Kidney (tissue), 14 donors: ENCODE results near the gene POLR1A. TPM values are rescaled to one million over a fixed set of nuclear protein-coding genes. Genes with fewer than 3 reads are reported as not detected.

ENCODE experiments used
- DNase-seq, 5 donors: peaks; one replicate each; pipeline ENCODE4 v3.0.0-alpha.2; 2013 to 2020
- FAIRE-seq: peaks from 2 replicates; lab custom pipeline; 2012; peaks lifted over from hg19 to GRCh38; lab: Jason Lieb, UNC
- H3K27ac ChIP-seq, 2 donors: one replicate each; pipeline ENCODE4 v1.7.0; 2013; ENCODE audit warnings: low read depth in 2 of 2, low read length in 2 of 2, inconsistent platforms in 1 of 2
- H3K27me3 ChIP-seq: one replicate; pipeline ENCODE4 v1.7.1; 2013; ENCODE audit warnings: low read length, inconsistent platforms; ENCODE audit not compliant: control insufficient read depth, insufficient read depth
- H3K36me3 ChIP-seq, 3 donors: one replicate each; pipeline versions ENCODE4 v1.7.0 to v1.7.1; 2013; ENCODE audit warnings: low read length in 3 of 3, control low read depth in 1 of 3, inconsistent platforms in 1 of 3; ENCODE audit not compliant: insufficient read depth in 3 of 3, control insufficient read depth in 2 of 3
- H3K4me1 ChIP-seq, 3 donors: one replicate each; pipeline versions ENCODE4 v1.7.0 to v1.7.1; 2013; ENCODE audit warnings: low read length in 3 of 3, inconsistent platforms in 1 of 3, low read depth in 1 of 3; ENCODE audit not compliant: control insufficient read depth in 2 of 3, insufficient read depth in 2 of 3
- H3K4me3 ChIP-seq, 3 donors: one replicate each; pipeline versions ENCODE4 v1.7.0 to v1.8.1; 2013; ENCODE audit warnings: low read length in 3 of 3, control low read depth in 1 of 3, inconsistent platforms in 1 of 3
- H3K9ac ChIP-seq, 3 donors: one replicate each; pipeline versions ENCODE4 v1.7.0 to v1.7.1; 2013; ENCODE audit warnings: low read length in 3 of 3, control low read depth in 1 of 3, inconsistent platforms in 1 of 3
- H3K9me3 ChIP-seq, 3 donors: one replicate each; pipeline versions ENCODE4 v1.7.0 to v1.7.1; 2013; ENCODE audit warnings: low read length in 3 of 3, control low read depth in 1 of 3, inconsistent platforms in 1 of 3; ENCODE audit not compliant: control insufficient read depth in 2 of 3, insufficient read depth in 1 of 3
- CTCF ChIP-seq: IDR thresholded peaks from 3 replicates; pipeline ENCODE4 v1.5.1; 2012; ENCODE audit warnings: mild to moderate bottlenecking, moderate library complexity, borderline replicate concordance; ENCODE audit not compliant: insufficient read depth; ENCODE audit errors: extremely low read depth
- intact Hi-C: fragments of 100-400 bp; cut with DNase I; formaldehyde crosslinking; loops from one replicate; pipeline ENCODE4 v1.11.1; 2022
- polyA plus RNA-seq: library from polyadenylated mRNA; stranded (reverse); fragments of 350-450 nt; fragmentation: Illumina TruSeq; extraction: RNeasy Lipid Tissue Mini Kit (QIAGEN cat#74804); gene quantifications from one replicate; pipeline ENCODE4 v1.2.3, GENCODE V29; 2014; ENCODE audit warnings: low read depth, low replicate concordance; ENCODE audit not compliant: insufficient read depth
- total RNA-seq: library from RNA; stranded (reverse); fragmentation: NEBNext Ultra II Directional; extraction: Animal tissue kit (Norgen Biotek cat#: 25700); gene quantifications from one replicate; pipeline ENCODE4 v1.2.1, GENCODE V29; 2021
- donor health status: control.
- donor health status: control.
- donor health status: control.
- donor health status: control.
- donor health status: control.
- donor health status: DM: yes; HTN: yes; CAD: no.
- donor health status: Normal renal cell carcinoma (clear cell type).

Gene POLR1A
- total and polyA plus RNA-seq, 2 donors from 2014 or later: 3.4 to 33.7 TPM

GRCh38 chr2:86027922-86028765 is 77.5 kb downstream of the POLR1A start:
- Histone ChIP-seq H3K27ac (no peak overlapping the region), H3K4me1 (peaks cover 0 to 6% (median 2%) of the 10 kb centered on the region in 3 donors), H3K36me3 (peaks cover 7 to 54% (median 31%) of the 10 kb centered on the region in 3 donors), H3K27me3 (no peaks in the 10 kb centered on the region), H3K4me3 (no peak overlapping the region), H3K9me3 (no peaks in the 10 kb centered on the region), H3K9ac (no peak overlapping the region)
- peak in 1 of 5 donors; percentile 24 for DNase-seq
- TF ChIP-seq CTCF: no peak
- intact Hi-C loops: no loop called here
- no peak for FAIRE-seq

- H3K36me3 ChIP-seq: peaks cover 7 to 47% (median 30%) of the 10 kb centered on the region in 3 donors
- intact Hi-C loops: no loop called here
- peak in 1 of 5 donors; percentile 51 for DNase-seq
Measured at GRCh38 chr2:86027196-86027921, 78.3 kb downstream of the POLR1A start.

GRCh38 chr2:86026744-86027065 is 79.0 kb downstream of the POLR1A start:
- H3K27ac ChIP-seq: no peak overlapping the region
- intact Hi-C loops: no loop called here
- TF ChIP-seq CTCF: no peak
- no peaks in the 10 kb centered on the region for H3K27me3 ChIP-seq
- DNase-seq (no peak), FAIRE-seq (no peak)
- no peak overlapping the region for H3K4me3 ChIP-seq
- H3K4me1 ChIP-seq: peaks cover 0 to 6% (median 2%) of the 10 kb centered on the region in 3 donors
- H3K9me3 ChIP-seq: no peaks in the 10 kb centered on the region
- H3K36me3 ChIP-seq: peaks cover 5 to 42% (median 28%) of the 10 kb centered on the region in 3 donors
- no peak overlapping the region for H3K9ac ChIP-seq

More at GRCh38 chr2:86027196-86027921, 78.3 kb downstream of the POLR1A start:
- H3K27me3 ChIP-seq: no peaks in the 10 kb centered on the region
- no peak for FAIRE-seq
- H3K4me1 ChIP-seq: peaks cover 0 to 6% (median 2%) of the 10 kb centered on the region in 3 donors
- H3K9ac ChIP-seq: no peak overlapping the region
- no peak overlapping the region for H3K4me3 ChIP-seq
- H3K27ac ChIP-seq: no peak overlapping the region
- no peak for TF ChIP-seq CTCF
- H3K9me3 ChIP-seq: no peaks in the 10 kb centered on the region
